HepG2 (cell line): Measurements from ENCODE around the gene SLC25A20.
A peak's percentile ranks its signal among the peaks of the same experiment; 100 is the strongest.

Experiments used
- FOXJ3 ChIP-seq: sonication (generic); formaldehyde crosslinking; IDR thresholded peaks from 2 replicates; pipeline ENCODE4 v1.4.0; 2020; ENCODE audit warnings: missing genetic modification reagents, mild to moderate bottlenecking, borderline replicate concordance
- HDAC2 ChIP-seq: sonication (generic); formaldehyde crosslinking; IDR thresholded peaks from 2 replicates; pipeline ENCODE4 v1.4.0; 2020; ENCODE audit warnings: missing genetic modification reagents
- IKZF1 ChIP-seq: fragments of 450-650 bp; IDR thresholded peaks from 2 replicates; pipeline ENCODE4 v1.7.1; 2016
- JUND ChIP-seq: sonication (generic); formaldehyde crosslinking; IDR thresholded peaks from 2 replicates; pipeline ENCODE4 v1.8.0; 2022; ENCODE audit warnings: mild to moderate bottlenecking, missing genetic modification reagents
- SMC3 ChIP-seq: IDR thresholded peaks from 2 replicates; pipeline ENCODE4 v1.6.1; 2011; ENCODE audit warnings: low read length, improper control_type of control experiment
- TCF7 ChIP-seq: sonication (generic); IDR thresholded peaks from 2 replicates; pipeline ENCODE4 v1.6.1; 2016; ENCODE audit warnings: antibody characterized with exemption, low read depth
- TGIF2 ChIP-seq: IDR thresholded peaks from 2 replicates; pipeline ENCODE4 v1.6.1; 2016; ENCODE audit warnings: control low read depth, missing compliant biosample characterization
- TMF1 ChIP-seq: sonication (generic); formaldehyde crosslinking; IDR thresholded peaks from 2 replicates; pipeline ENCODE4 v1.8.1; 2022; ENCODE audit warnings: low read depth, missing genetic modification reagents
- UBTF ChIP-seq: sonication (generic); formaldehyde crosslinking; IDR thresholded peaks from 2 replicates; pipeline ENCODE4 v1.4.0; 2020; ENCODE audit warnings: mild to moderate bottlenecking, missing genetic modification reagents
- ZNF224 ChIP-seq: sonication (generic); formaldehyde crosslinking; IDR thresholded peaks from 2 replicates; pipeline ENCODE4 v1.5.0; 2020; ENCODE audit warnings: mild to moderate bottlenecking, missing genetic modification reagents
- TF ChIP-seq, protein P1 (sequence below): sonication (generic); formaldehyde crosslinking; IDR thresholded peaks from 2 replicates; pipeline ENCODE4 v1.5.0; 2020; ENCODE audit warnings: mild to moderate bottlenecking, missing genetic modification reagents, moderate library complexity
- TF ChIP-seq, protein P2 (sequence below), 2 experiments: sonication (generic) in 1 of 2; formaldehyde crosslinking in 1 of 2; IDR thresholded peaks; 2 replicates each; pipeline versions ENCODE4 v1.4.0 to v1.6.1; 2018 to 2020; ENCODE audit warnings: missing genetic modification reagents in 2 of 2, borderline replicate concordance in 1 of 2, low read depth in 1 of 2, mild to moderate bottlenecking in 1 of 2, missing biosample characterization in 1 of 2

GRCh38 chr3:48896936-48897335 is 1.7 kb downstream of the SLC25A20 start:
- no peak for TF ChIP-seq TGIF2 (CRISPR knock-in tag)
- no peak for TF ChIP-seq JUND
- TF ChIP-seq TCF7 = no peak
- TF ChIP-seq, protein P1, sequence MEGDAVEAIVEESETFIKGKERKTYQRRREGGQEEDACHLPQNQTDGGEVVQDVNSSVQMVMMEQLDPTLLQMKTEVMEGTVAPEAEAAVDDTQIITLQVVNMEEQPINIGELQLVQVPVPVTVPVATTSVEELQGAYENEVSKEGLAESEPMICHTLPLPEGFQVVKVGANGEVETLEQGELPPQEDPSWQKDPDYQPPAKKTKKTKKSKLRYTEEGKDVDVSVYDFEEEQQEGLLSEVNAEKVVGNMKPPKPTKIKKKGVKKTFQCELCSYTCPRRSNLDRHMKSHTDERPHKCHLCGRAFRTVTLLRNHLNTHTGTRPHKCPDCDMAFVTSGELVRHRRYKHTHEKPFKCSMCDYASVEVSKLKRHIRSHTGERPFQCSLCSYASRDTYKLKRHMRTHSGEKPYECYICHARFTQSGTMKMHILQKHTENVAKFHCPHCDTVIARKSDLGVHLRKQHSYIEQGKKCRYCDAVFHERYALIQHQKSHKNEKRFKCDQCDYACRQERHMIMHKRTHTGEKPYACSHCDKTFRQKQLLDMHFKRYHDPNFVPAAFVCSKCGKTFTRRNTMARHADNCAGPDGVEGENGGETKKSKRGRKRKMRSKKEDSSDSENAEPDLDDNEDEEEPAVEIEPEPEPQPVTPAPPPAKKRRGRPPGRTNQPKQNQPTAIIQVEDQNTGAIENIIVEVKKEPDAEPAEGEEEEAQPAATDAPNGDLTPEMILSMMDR (CRISPR knock-in tag) = no peak
- TF ChIP-seq HDAC2 (CRISPR knock-in tag) = peak; percentile 5; the same call in 1 of the 2 replicates
- TF ChIP-seq, protein P2, sequence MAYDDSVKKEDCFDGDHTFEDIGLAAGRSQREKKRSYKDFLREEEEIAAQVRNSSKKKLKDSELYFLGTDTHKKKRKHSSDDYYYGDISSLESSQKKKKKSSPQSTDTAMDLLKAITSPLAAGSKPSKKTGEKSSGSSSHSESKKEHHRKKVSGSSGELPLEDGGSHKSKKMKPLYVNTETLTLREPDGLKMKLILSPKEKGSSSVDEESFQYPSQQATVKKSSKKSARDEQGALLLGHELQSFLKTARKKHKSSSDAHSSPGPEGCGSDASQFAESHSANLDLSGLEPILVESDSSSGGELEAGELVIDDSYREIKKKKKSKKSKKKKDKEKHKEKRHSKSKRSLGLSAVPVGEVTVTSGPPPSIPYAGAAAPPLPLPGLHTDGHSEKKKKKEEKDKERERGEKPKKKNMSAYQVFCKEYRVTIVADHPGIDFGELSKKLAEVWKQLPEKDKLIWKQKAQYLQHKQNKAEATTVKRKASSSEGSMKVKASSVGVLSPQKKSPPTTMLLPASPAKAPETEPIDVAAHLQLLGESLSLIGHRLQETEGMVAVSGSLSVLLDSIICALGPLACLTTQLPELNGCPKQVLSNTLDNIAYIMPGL (CRISPR knock-in tag; IDR thresholded peaks at IDR 0.05; ENCODE audit: borderline replicate concordance in 1 of 2, low read depth in 1 of 2) = no peak
- TF ChIP-seq FOXJ3 (CRISPR knock-in tag) = no peak
- TF ChIP-seq ZNF224 (CRISPR knock-in tag) = no peak
- no peak for TF ChIP-seq TMF1 (CRISPR knock-in tag)
- no peak for TF ChIP-seq IKZF1
- TF ChIP-seq SMC3 = no peak
- no peak for TF ChIP-seq UBTF (CRISPR knock-in tag)
